ENCODE results near the gene RIPOR1.
"Not testable (repeated sequence)": the region's sequence is repeated elsewhere in the genome, so short reads cannot be mapped to it uniquely, and the experiment has no call there.

Gene RIPOR1

GRCh38 chr16:67530013-67530939 is 1.6 kb downstream of the RIPOR1 start:
- Mint-ChIP-seq H3K9me3 (no peaks in the 10 kb centered on the region), H3K4me1 (peaks cover 36% of the 10 kb centered on the region), H3K36me3 (peaks cover 2% of the 10 kb centered on the region), H3K4me3 (peak overlapping the region; percentile 77), H3K27ac (peak overlapping the region; percentile 37)
- DNase-seq (ENCODE audit: low spot score in 2 of 2) (no peak), ATAC-seq (peak; percentile 51)

- Mint-ChIP-seq H3K4me3 (peak overlapping the region; percentile 77), H3K9me3 (no peaks in the 10 kb centered on the region), H3K27ac (peak overlapping the region; percentile 20), H3K4me1 (peaks cover 45% of the 10 kb centered on the region), H3K36me3 (peaks cover 8% of the 10 kb centered on the region)
- no peak for DNase-seq (ENCODE audit: low spot score in 2 of 2)
- ATAC-seq: no peak
These were observed 2.6 kb downstream of the RIPOR1 start for GRCh38 chr16:67531247-67531646.

- no peak overlapping the region for H3K4me3 Mint-ChIP-seq
- H3K27ac Mint-ChIP-seq: no peak overlapping the region
- no peaks in the 10 kb centered on the region for H3K9me3 Mint-ChIP-seq
- peaks cover 57% of the 10 kb centered on the region for H3K4me1 Mint-ChIP-seq
- DNase-seq (ENCODE audit: low spot score in 2 of 2) (no peak), ATAC-seq (no peak)
- peaks cover 16% of the 10 kb centered on the region for H3K36me3 Mint-ChIP-seq
These were observed 4.5 kb downstream of the RIPOR1 start for GRCh38 chr16:67533024-67533560.

- H3K4me1 Mint-ChIP-seq: peaks cover 62% of the 10 kb centered on the region
- peaks cover 16% of the 10 kb centered on the region for H3K36me3 Mint-ChIP-seq
- H3K9me3 Mint-ChIP-seq; DNase-seq (ENCODE audit: low spot score in 2 of 2); ATAC-seq; H3K4me3 Mint-ChIP-seq; H3K27ac Mint-ChIP-seq: not testable (repeated sequence)
These were observed 5.4 kb downstream of the RIPOR1 start for GRCh38 chr16:67533987-67534386.

GRCh38 chr16:67534431-67534830 is 5.8 kb downstream of the RIPOR1 start:
- no peak overlapping the region for H3K27ac Mint-ChIP-seq
- no peaks in the 10 kb centered on the region for H3K9me3 Mint-ChIP-seq
- H3K4me3 Mint-ChIP-seq: no peak overlapping the region
- no peak for ATAC-seq
- no peak for DNase-seq (ENCODE audit: low spot score in 2 of 2)
- H3K4me1 Mint-ChIP-seq: peaks cover 65% of the 10 kb centered on the region
- H3K36me3 Mint-ChIP-seq: peaks cover 16% of the 10 kb centered on the region

- Mint-ChIP-seq H3K4me3 (peak overlapping the region; percentile 81), H3K9me3 (no peaks in the 10 kb centered on the region), H3K36me3 (peaks cover 24% of the 10 kb centered on the region), H3K4me1 (peaks cover 63% of the 10 kb centered on the region), H3K27ac (peak overlapping the region; percentile 90)
- no peak for ATAC-seq
- no peak for DNase-seq (ENCODE audit: low spot score in 2 of 2)
These were observed 6.6 kb downstream of the RIPOR1 start for GRCh38 chr16:67535201-67535600.

GRCh38 chr16:67537270-67537635 is 8.6 kb downstream of the RIPOR1 start:
- peaks cover 44% of the 10 kb centered on the region for H3K36me3 Mint-ChIP-seq
- peak overlapping the region; percentile 81 for H3K4me3 Mint-ChIP-seq
- peak in 1 of 2 donors; percentile 41 for DNase-seq (ENCODE audit: low spot score in 2 of 2)
- H3K27ac Mint-ChIP-seq: peak overlapping the region; percentile 90
- H3K9me3 Mint-ChIP-seq: no peaks in the 10 kb centered on the region
- ATAC-seq: peak; percentile 66
- peaks cover 65% of the 10 kb centered on the region for H3K4me1 Mint-ChIP-seq

GRCh38 chr16:67537636-67538591 is 9.3 kb downstream of the RIPOR1 start:
- H3K4me1 Mint-ChIP-seq: peaks cover 68% of the 10 kb centered on the region
- DNase-seq (ENCODE audit: low spot score in 2 of 2): peak; percentile 55 to 80

GRCh38 chr16:67538666-67539101 is 10.1 kb downstream of the RIPOR1 start:
- DNase-seq (ENCODE audit: low spot score in 2 of 2) (no peak), ATAC-seq (no peak)
- Mint-ChIP-seq H3K9me3 (no peaks in the 10 kb centered on the region), H3K27ac (peak overlapping the region; percentile 69), H3K4me1 (peaks cover 68% of the 10 kb centered on the region), H3K4me3 (peak overlapping the region; percentile 81), H3K36me3 (peaks cover 58% of the 10 kb centered on the region)

More at GRCh38 chr16:67537636-67538591, 9.3 kb downstream of the RIPOR1 start:
- ATAC-seq: peak; percentile 63
- Mint-ChIP-seq H3K4me3 (peak overlapping the region; percentile 81), H3K36me3 (peaks cover 51% of the 10 kb centered on the region), H3K9me3 (no peaks in the 10 kb centered on the region), H3K27ac (peak overlapping the region; percentile 90)

GRCh38 chr16:67539271-67539670 is 10.6 kb downstream of the RIPOR1 start:
- H3K36me3 Mint-ChIP-seq: peaks cover 64% of the 10 kb centered on the region
- peak overlapping the region; percentile 69 for H3K27ac Mint-ChIP-seq
- peaks cover 74% of the 10 kb centered on the region for H3K4me1 Mint-ChIP-seq
- ATAC-seq: no peak
- no peak for DNase-seq (ENCODE audit: low spot score in 2 of 2)
- peak overlapping the region; percentile 81 for H3K4me3 Mint-ChIP-seq
- H3K9me3 Mint-ChIP-seq: no peaks in the 10 kb centered on the region

- DNase-seq (ENCODE audit: low spot score in 2 of 2) (no peak), ATAC-seq (no peak)
- H3K4me1 Mint-ChIP-seq: peaks cover 78% of the 10 kb centered on the region
- peaks cover 68% of the 10 kb centered on the region for H3K36me3 Mint-ChIP-seq
- no peak overlapping the region for H3K27ac Mint-ChIP-seq
- no peaks in the 10 kb centered on the region for H3K9me3 Mint-ChIP-seq
- H3K4me3 Mint-ChIP-seq: peak overlapping the region; percentile 81
These were observed 11.3 kb downstream of the RIPOR1 start for GRCh38 chr16:67539691-67540635.

- no peak overlapping the region for H3K4me3 Mint-ChIP-seq
- no peaks in the 10 kb centered on the region for H3K9me3 Mint-ChIP-seq
- H3K27ac Mint-ChIP-seq: no peak overlapping the region
- peaks cover 61% of the 10 kb centered on the region for H3K36me3 Mint-ChIP-seq
- no peak for DNase-seq (ENCODE audit: low spot score in 2 of 2)
- no peak for ATAC-seq
- H3K4me1 Mint-ChIP-seq: peaks cover 70% of the 10 kb centered on the region
These were observed 12.1 kb downstream of the RIPOR1 start for GRCh38 chr16:67540756-67541155.

GRCh38 chr16:67541391-67542263 is 13.0 kb downstream of the RIPOR1 start:
- Mint-ChIP-seq H3K36me3 (peaks cover 68% of the 10 kb centered on the region), H3K27ac (peak overlapping the region; percentile 85), H3K4me1 (peaks cover 63% of the 10 kb centered on the region), H3K9me3 (no peaks in the 10 kb centered on the region), H3K4me3 (no peak overlapping the region)
- no peak for ATAC-seq
- DNase-seq (ENCODE audit: low spot score in 2 of 2): no peak
